OCI-LY7 (cell line): ENCODE results near the gene G2E3. TPM values are rescaled to one million over a fixed set of nuclear protein-coding genes. Genes with fewer than 3 reads are reported as not detected.
"Not testable (repeated sequence)": the region's sequence is repeated elsewhere in the genome, so short reads cannot be mapped to it uniquely, and the experiment has no call there.

Experiments
- BruUV-seq: library from RNA; stranded (reverse); fragments of 400-500 nt; replicated peaks from 2 replicates; lab custom pipeline; 2021; lab: Mats Ljungman, UMichigan
- CTCF ChIA-PET: fragments of 300-600 bp; sonication (Branson Sonifier 250); formaldehyde crosslinking; loops from one replicate; lab custom pipeline; 2022; ENCODE audit warnings: antibody characterized with exemption; ENCODE audit not compliant: unreplicated experiment; lab: Charles Lee
- POLR2A ChIA-PET: fragments of 300-600 bp; sonication (Branson Sonifier 250); formaldehyde crosslinking; loops from one replicate; lab custom pipeline; 2022; ENCODE audit warnings: antibody characterized with exemption; lab: Charles Lee
- DNase-seq: peaks from one replicate; pipeline ENCODE4 v3.0.0-alpha.2; 2015; ENCODE audit warnings: low spot score
- H2AFZ ChIP-seq: fragments of 200-600 bp; sonication (generic), shearing (Covaris generic); 2 replicates; pipeline ENCODE4 v1.6.1; 2014; ENCODE audit warnings: mild to moderate bottlenecking, antibody characterized with exemption, low read length, moderate library complexity
- H3K27ac ChIP-seq: fragments of 200-600 bp; sonication (generic); 2 replicates; pipeline ENCODE4 v1.5.1; 2014; ENCODE audit warnings: mixed run types, low read depth, mild to moderate bottlenecking, moderate library complexity, low read length, inconsistent platforms; ENCODE audit not compliant: poor library complexity, severe bottlenecking
- H3K36me3 ChIP-seq: fragments of 200-600 bp; sonication (generic); 2 replicates; pipeline ENCODE4 v1.6.1; 2014; ENCODE audit warnings: mild to moderate bottlenecking, antibody characterized with exemption, low read length, moderate library complexity, mixed read lengths; ENCODE audit not compliant: insufficient read depth
- H3K4me1 ChIP-seq: fragments of 200-600 bp; sonication (generic); 2 replicates; pipeline ENCODE4 v1.5.1; 2014; ENCODE audit warnings: mild to moderate bottlenecking, low read length; ENCODE audit not compliant: insufficient read depth, poor library complexity, severe bottlenecking
- H3K4me2 ChIP-seq: fragments of 200-600 bp; sonication (generic); 2 replicates; pipeline ENCODE4 v1.6.1; 2014; ENCODE audit warnings: mild to moderate bottlenecking, low read length
- H3K4me3 ChIP-seq: fragments of 200-600 bp; sonication (generic); 2 replicates; pipeline ENCODE4 v1.5.1; 2014; ENCODE audit warnings: mild to moderate bottlenecking, low read depth, low read length; ENCODE audit not compliant: poor library complexity, severe bottlenecking
- H3K79me2 ChIP-seq: fragments of 200-600 bp; sonication (generic); 2 replicates; pipeline ENCODE4 v1.6.1; 2016; ENCODE audit warnings: low read depth, mild to moderate bottlenecking, low read length, moderate library complexity, mixed read lengths; ENCODE audit not compliant: insufficient read depth
- H3K9me2 ChIP-seq: fragments of 200-600 bp; sonication (generic); 2 replicates; pipeline ENCODE4 v1.6.1; 2016; ENCODE audit warnings: mild to moderate bottlenecking, low read length, mixed read lengths; ENCODE audit not compliant: insufficient read depth
- H3K9me3 ChIP-seq: fragments of 200-600 bp; sonication (generic); 2 replicates; pipeline ENCODE4 v1.6.1; 2014; ENCODE audit warnings: mild to moderate bottlenecking, mixed run types, low read length, mixed read lengths
- H4K20me1 ChIP-seq: fragments of 200-600 bp; sonication (generic); 2 replicates; pipeline ENCODE4 v1.6.1; 2014; ENCODE audit warnings: mild to moderate bottlenecking, antibody characterized with exemption, low read length, moderate library complexity, mixed read lengths; ENCODE audit not compliant: insufficient read depth
- CTCF ChIP-seq: fragments of 200-600 bp; sonication (generic); conservative IDR thresholded peaks from 2 replicates; pipeline ENCODE4 v1.5.1; 2014; ENCODE audit warnings: mild to moderate bottlenecking, antibody characterized with exemption, low read length, moderate library complexity, mixed read lengths
- EZH2phosphoT487 ChIP-seq: fragments of 200-600 bp; sonication (generic); IDR thresholded peaks from 2 replicates; pipeline ENCODE4 v1.6.1; 2018; ENCODE audit warnings: low read depth, borderline replicate concordance, mild to moderate bottlenecking, mixed run types, antibody characterized with exemption, low read length, moderate library complexity, mixed read lengths
- intact Hi-C: fragments of 100-400 bp; cut with micrococcal nuclease; formaldehyde crosslinking; loops from one replicate; pipeline ENCODE4 v1.10.0; 2022; ENCODE audit not compliant: unreplicated experiment
- total RNA-seq, 2 experiments: library from RNA; depleted of rRNA in 1 of 2; stranded (reverse); fragments of >200 nt in 1 of 2; shearing (Covaris generic) in 1 of 2; gene quantifications; 2 replicates each; pipeline ENCODE4 v1.2.3, GENCODE V29; 2014 to 2022

Gene G2E3
- total RNA-seq, 2 experiments from 2014 or later: 22.3 to 43.9 TPM

GRCh38 chr14:30641207-30641606, 82.2 kb downstream of the G2E3 start:
- Histone ChIP-seq H3K4me3 (no peak overlapping the region), H3K4me1 (no peaks in the 10 kb centered on the region), H3K79me2 (peaks cover 4% of the 10 kb centered on the region; the same call in 1 of the 2 replicates), H3K36me3 (peaks cover 93% of the 10 kb centered on the region), H3K9me2 (no peaks in the 10 kb centered on the region), H3K27ac (no peak overlapping the region), H2AFZ (no peak overlapping the region), H4K20me1 (no peaks in the 10 kb centered on the region), H3K9me3 (no peaks in the 10 kb centered on the region; the same call in 1 of the 2 replicates), H3K4me2 (no peak overlapping the region)
- no peak for DNase-seq
- BruUV-seq: no TSS peak
- TF ChIP-seq CTCF (no peak), EZH2phosphoT487 (no peak)
- intact Hi-C loops: no loop called here
- ChIA-PET CTCF (no interaction called here), POLR2A (interaction anchor here (1.9 kb wide), 1 partner anchor 19 kb away, joined by 6 read pairs; the partner anchor contains the start of gene SCFD1)

GRCh38 chr14:30644462-30644861, 85.5 kb downstream of the G2E3 start:
- H3K9me2 ChIP-seq, intact Hi-C loops, H4K20me1 ChIP-seq, H3K9me3 ChIP-seq, H3K4me2 ChIP-seq, BruUV-seq, DNase-seq, H3K27ac ChIP-seq, H3K4me1 ChIP-seq, CTCF ChIA-PET, H3K79me2 ChIP-seq, H3K4me3 ChIP-seq, H2AFZ ChIP-seq: not testable (repeated sequence)
- peaks cover 89% of the 10 kb centered on the region for H3K36me3 ChIP-seq
- POLR2A ChIA-PET: interaction anchor here (1.1 kb wide), 1 partner anchor 13 kb away, joined by 6 read pairs; no protein-coding TSS in a partner anchor

GRCh38 chr14:30645600-30645999, 86.6 kb downstream of the G2E3 start:
- ChIA-PET CTCF (no interaction called here), POLR2A (no interaction called here)
- no peak overlapping the region for H3K27ac ChIP-seq
- H3K4me1 ChIP-seq: no peaks in the 10 kb centered on the region
- no peak for DNase-seq
- no peak overlapping the region for H3K4me2 ChIP-seq
- no TSS peak for BruUV-seq
- no peak overlapping the region for H2AFZ ChIP-seq
- TF ChIP-seq EZH2phosphoT487 (no peak), CTCF (no peak)
- H4K20me1 ChIP-seq: no peaks in the 10 kb centered on the region
- peaks cover 4% of the 10 kb centered on the region; the same call in 1 of the 2 replicates for H3K79me2 ChIP-seq
- no peaks in the 10 kb centered on the region; the same call in 1 of the 2 replicates for H3K9me3 ChIP-seq
- peaks cover 90% of the 10 kb centered on the region for H3K36me3 ChIP-seq
- no peak overlapping the region for H3K4me3 ChIP-seq
- H3K9me2 ChIP-seq: no peaks in the 10 kb centered on the region
- intact Hi-C loops: no loop called here
